Activated naive CD4-positive, alpha-beta T cell treated with anti-CD3 and anti-CD28 coated beads for 36 hours (primary cell): ENCODE results near the gene RAB26. TPM values are rescaled to one million over a fixed set of nuclear protein-coding genes. Genes with fewer than 3 reads are reported as not detected.
"Not testable (repeated sequence)": the region's sequence is repeated elsewhere in the genome, so short reads cannot be mapped to it uniquely, and the experiment has no call there.

ENCODE experiments used
- CTCF ChIA-PET: fragments of 350-600 bp; sonication (Branson Sonifier 250); formaldehyde crosslinking; loops from one replicate; lab custom pipeline; 2021; ENCODE audit warnings: antibody characterized with exemption; lab: Charles Lee
- DNase-seq: peaks from one replicate; pipeline ENCODE4 v3.0.0-alpha.2; 2020
- H3K27ac Mint-ChIP-seq: one replicate; pipeline ENCODE4 v1.8.0; 2021; ENCODE audit warnings: mild to moderate bottlenecking, mixed read lengths
- H3K27me3 Mint-ChIP-seq: one replicate; pipeline ENCODE4 v1.8.0; 2021; ENCODE audit warnings: low read depth, mixed read lengths
- H3K36me3 Mint-ChIP-seq: one replicate; pipeline ENCODE4 v1.8.0; 2021; ENCODE audit warnings: low read depth, mixed read lengths
- H3K4me1 Mint-ChIP-seq: one replicate; pipeline ENCODE4 v1.8.0; 2021; ENCODE audit warnings: low read depth, mixed read lengths
- H3K4me3 Mint-ChIP-seq: one replicate; pipeline ENCODE4 v1.8.0; 2021; ENCODE audit warnings: mild to moderate bottlenecking, moderate library complexity, mixed read lengths
- H3K9me3 Mint-ChIP-seq: one replicate; pipeline ENCODE4 v1.8.0; 2021; ENCODE audit warnings: mixed read lengths
- intact Hi-C: fragments of 100-400 bp; cut with micrococcal nuclease; formaldehyde crosslinking; loops from one replicate; pipeline ENCODE4 v1.15.1; 2023
- total RNA-seq, 2 experiments: library from RNA; stranded (reverse); gene quantifications; one replicate each; pipeline ENCODE4 v1.2.3, GENCODE V29; 2021

The RAB26 gene
- total RNA-seq, 2 experiments from 2014 or later: not detected

- DNase-seq, intact Hi-C loops, H3K27me3 Mint-ChIP-seq, CTCF ChIA-PET, H3K9me3 Mint-ChIP-seq, H3K27ac Mint-ChIP-seq, H3K4me3 Mint-ChIP-seq, H3K36me3 Mint-ChIP-seq: not testable (repeated sequence)
- peaks cover 18% of the 10 kb centered on the region for H3K4me1 Mint-ChIP-seq
Observed at GRCh38 chr16:2129890-2130447, 18.5 kb upstream of the RAB26 start.

GRCh38 chr16:2133797-2134196 is 14.6 kb upstream of the RAB26 start:
- H3K4me3 Mint-ChIP-seq, DNase-seq, H3K27ac Mint-ChIP-seq, intact Hi-C loops, H3K9me3 Mint-ChIP-seq, CTCF ChIA-PET, H3K36me3 Mint-ChIP-seq, H3K27me3 Mint-ChIP-seq, H3K4me1 Mint-ChIP-seq: not testable (repeated sequence)

GRCh38 chr16:2135071-2135470 is 13.4 kb upstream of the RAB26 start:
- H3K36me3 Mint-ChIP-seq, H3K9me3 Mint-ChIP-seq, intact Hi-C loops, H3K4me1 Mint-ChIP-seq, H3K27me3 Mint-ChIP-seq, DNase-seq, H3K27ac Mint-ChIP-seq, CTCF ChIA-PET: not testable (repeated sequence)
- peak overlapping the region; percentile 69 for H3K4me3 Mint-ChIP-seq

- Mint-ChIP-seq H3K4me3 (peak within 1 kb of the TSS; percentile 87), H3K27ac (peak within 1 kb of the TSS; percentile 80), H3K4me1 (peaks cover 12% of the 10 kb centered on the region)
- H3K36me3 Mint-ChIP-seq, H3K27me3 Mint-ChIP-seq, intact Hi-C loops, H3K9me3 Mint-ChIP-seq: not testable (repeated sequence)
- CTCF ChIA-PET: interaction anchor here (1.5 kb wide), 1 partner anchor 88 kb away, joined by 3 read pairs; the partner anchor contains the start of gene TSC2
- peak; percentile 97 for DNase-seq
Observed at GRCh38 chr16:2135770-2136490, 12.5 kb upstream of the RAB26 start, which contains the start of gene PKD1. TSS of gene PKD1 (minus strand) at chr16:2135898. CDS start at chr16:2135689, 209 bp downstream.

GRCh38 chr16:2142942-2143877 is 5.2 kb upstream of the RAB26 start:
- Mint-ChIP-seq H3K36me3 (no peaks in the 10 kb centered on the region), H3K9me3 (no peaks in the 10 kb centered on the region), H3K27me3 (no peaks in the 10 kb centered on the region), H3K27ac (no peak overlapping the region), H3K4me3 (no peak overlapping the region), H3K4me1 (peaks cover 2% of the 10 kb centered on the region)
- CTCF ChIA-PET: interaction anchor here (1.1 to 1.4 kb wide), 3 partner anchors 22 to 121 kb away, joined by 3 to 5 read pairs (median 3); no protein-coding TSS in a partner anchor
- DNase-seq: no peak
- intact Hi-C loops: no loop called here

GRCh38 chr16:2143878-2144485 is 4.4 kb upstream of the RAB26 start:
- Mint-ChIP-seq H3K9me3 (no peaks in the 10 kb centered on the region), H3K4me3 (no peak overlapping the region), H3K27me3 (no peaks in the 10 kb centered on the region), H3K36me3 (no peaks in the 10 kb centered on the region), H3K4me1 (peaks cover 2% of the 10 kb centered on the region), H3K27ac (no peak overlapping the region)
- intact Hi-C loops: no loop called here
- no peak for DNase-seq
- CTCF ChIA-PET: interaction anchor here (1.1 to 1.4 kb wide), 3 partner anchors 23 to 122 kb away, joined by 3 to 5 read pairs (median 3); no protein-coding TSS in a partner anchor

GRCh38 chr16:2145843-2146242 is 2.6 kb upstream of the RAB26 start:
- Mint-ChIP-seq H3K4me1 (peaks cover 7% of the 10 kb centered on the region), H3K4me3 (no peak overlapping the region), H3K9me3 (no peaks in the 10 kb centered on the region), H3K27ac (no peak overlapping the region), H3K27me3 (no peaks in the 10 kb centered on the region), H3K36me3 (no peaks in the 10 kb centered on the region)
- no peak for DNase-seq
- CTCF ChIA-PET: interaction anchor here (0.7 to 0.8 kb wide), 2 partner anchors 123 to 124 kb away, joined by 3 to 4 read pairs; no protein-coding TSS in a partner anchor
- intact Hi-C loops: no loop called here

- Mint-ChIP-seq H3K4me3 (no peak overlapping the region), H3K27me3 (no peaks in the 10 kb centered on the region), H3K36me3 (peaks cover 12% of the 10 kb centered on the region), H3K4me1 (peaks cover 17% of the 10 kb centered on the region), H3K27ac (no peak overlapping the region), H3K9me3 (no peaks in the 10 kb centered on the region)
- CTCF ChIA-PET: interaction anchor here (0.9 kb wide), 2 partner anchors 100 to 131 kb away, joined by 3 read pairs; partner anchors contain the start of genes NTHL1 and TSC2
- no peak for DNase-seq
- intact Hi-C loops: no loop called here
Observed at GRCh38 chr16:2147378-2147777, 1.0 kb upstream of the RAB26 start.

- Mint-ChIP-seq H3K9me3 (no peaks in the 10 kb centered on the region), H3K4me3 (peak overlapping the region; percentile 21), H3K36me3 (peaks cover 27% of the 10 kb centered on the region), H3K27ac (no peak overlapping the region), H3K4me1 (peaks cover 23% of the 10 kb centered on the region), H3K27me3 (no peaks in the 10 kb centered on the region)
- CTCF ChIA-PET: interaction anchor here (0.6 kb wide), 1 partner anchor 9 kb away, joined by 4 read pairs; no protein-coding TSS in a partner anchor
- DNase-seq: peak; percentile 36
- intact Hi-C loops: no loop called here
Observed at GRCh38 chr16:2148714-2149629, 547 bp downstream of the RAB26 start.

- no peak for DNase-seq
- Mint-ChIP-seq H3K4me1 (peaks cover 23% of the 10 kb centered on the region), H3K36me3 (peaks cover 36% of the 10 kb centered on the region), H3K9me3 (no peaks in the 10 kb centered on the region), H3K27me3 (no peaks in the 10 kb centered on the region), H3K4me3 (peak overlapping the region; percentile 9), H3K27ac (no peak overlapping the region)
- intact Hi-C loops: loop anchor here (10.0 kb wide), 2 partner anchors 295 to 755 kb away; no protein-coding TSS in a partner anchor
- CTCF ChIA-PET: interaction anchor here (0.6 to 3.2 kb wide), 2 partner anchors 9 kb away, joined by 4 to 20 read pairs; no protein-coding TSS in a partner anchor
Observed at GRCh38 chr16:2149630-2150417, 1.4 kb downstream of the RAB26 start.
